ENCODE results near the gene ANKRD39. TPM values are rescaled to one million over a fixed set of nuclear protein-coding genes. Genes with fewer than 3 reads are reported as not detected.

The ANKRD39 gene
- total and polyA plus RNA-seq, 2 of the 8 experiments (the other 6 are each of a cell fraction or from before 2014, with no cell fraction given): 18.5 to 21.3 TPM

GRCh38 chr2:96802721-96803120, 55.1 kb downstream of the ANKRD39 start:
- FAIRE-seq (no peak), DNase-seq (ENCODE audit: low read depth in 1 of 2, low spot score in 2 of 2) (no peak)
- Histone ChIP-seq H4K91ac (replicated peaks; ENCODE audit: insufficient read length, low read length) (no peak overlapping the region), H3K4ac (replicated peaks; ENCODE audit: insufficient read length, low read depth, low read length) (no peak overlapping the region), H3K9ac (replicated peaks in 1 of 4; ENCODE audit: extremely low read depth in 1 of 4, low read depth in 3 of 4, low read length in 3 of 4) (no peak overlapping the region), H3K27ac (ENCODE audit: low read depth, low read length) (no peak overlapping the region), H2AK5ac (ENCODE audit: low read depth, low read length) (no peak overlapping the region), H3K36me3 (ENCODE audit: control insufficient read depth in 2 of 4, insufficient read depth in 4 of 4, low read length in 3 of 4) (peaks cover 0 to 6% (median 5%) of the 10 kb centered on the region in 4 experiments; a peak in 3 of 8 replicates), H3K23ac (ENCODE audit: insufficient read length) (no peak overlapping the region), H2BK15ac (ENCODE audit: low read length) (no peak overlapping the region), H3K4me1 (replicated peaks in 1 of 4; ENCODE audit: control insufficient read depth in 3 of 4, insufficient read depth in 4 of 4, low read length in 3 of 4) (no peaks in the 10 kb centered on the region; a peak in 2 of 7 replicates), H3K4me2 (ENCODE audit: insufficient read depth in 1 of 2, low read depth in 2 of 2, low read length in 2 of 2) (no peak overlapping the region), H3K18ac (ENCODE audit: extremely low read depth, low read length) (no peak overlapping the region), H3K14ac (ENCODE audit: insufficient read length) (no peak overlapping the region), H3K4me3 (ENCODE audit: extremely low read depth in 1 of 4, insufficient read depth in 2 of 4, low read depth in 3 of 4, low read length in 4 of 4) (no peak overlapping the region), H2BK20ac (ENCODE audit: low read length) (no peak overlapping the region), H3K9me3 (ENCODE audit: insufficient read depth in 2 of 2, low read depth in 1 of 2, low read length in 1 of 2) (no peaks in the 10 kb centered on the region), H4K8ac (ENCODE audit: extremely low read depth, insufficient read depth, low read length) (no peak overlapping the region), H4K20me1 (replicated peaks in 1 of 2; ENCODE audit: control insufficient read depth in 1 of 2, insufficient read depth in 2 of 2, low read length in 2 of 2) (peaks cover 0 to 5% of the 10 kb centered on the region in 2 experiments), H2AFZ (ENCODE audit: low read length) (no peak overlapping the region), H3K56ac (replicated peaks; ENCODE audit: insufficient read length, low read depth, low read length) (no peak overlapping the region), H2BK120ac (replicated peaks; ENCODE audit: low read depth, low read length) (no peak overlapping the region), H3K27me3 (replicated peaks in 1 of 4; ENCODE audit: control insufficient read depth in 3 of 4, extremely low read depth in 1 of 4, insufficient read depth in 3 of 4, low read length in 3 of 4) (no peaks in the 10 kb centered on the region), H2BK5ac (ENCODE audit: low read depth, low read length) (no peak overlapping the region), H3K79me1 (ENCODE audit: low read depth, low read length) (no peaks in the 10 kb centered on the region), H3K79me2 (ENCODE audit: control insufficient read depth in 1 of 2, insufficient read depth in 2 of 2, low read length in 2 of 2) (no peaks in the 10 kb centered on the region), H2BK12ac (ENCODE audit: low read depth, low read length) (no peak overlapping the region), H3K23me2 (ENCODE audit: low read depth, low read length) (peaks cover 7% of the 10 kb centered on the region; the same call in 1 of the 2 replicates), H4K5ac (ENCODE audit: insufficient read length, low read depth, low read length) (no peak overlapping the region)
- POLR2A ChIA-PET (ENCODE audit: partially characterized antibody): no interaction called here
- TF ChIP-seq MAX (IDR thresholded peaks at IDR 0.05): no peak
- no peak for TF ChIP-seq JUN (IDR thresholded peaks at IDR 0.05; ENCODE audit: low read depth, low read length)
- no peak for TF ChIP-seq KDM4A (IDR thresholded peaks at IDR 0.05; ENCODE audit: low read depth, low read length, severe bottlenecking)
- TF ChIP-seq BCL11A (IDR thresholded peaks at IDR 0.05; ENCODE audit: low read depth in 2 of 2, low read length in 2 of 2): no peak
- no peak for TF ChIP-seq NANOG (IDR thresholded peaks at IDR 0.05; ENCODE audit: insufficient read depth, low read depth, low read length, poor library complexity, severe bottlenecking)
- TF ChIP-seq SRF (IDR thresholded peaks at IDR 0.05; ENCODE audit: low read depth, low read length): no peak
- TF ChIP-seq TEAD4 (IDR thresholded peaks at IDR 0.05; ENCODE audit: low read depth, low read length): no peak
- no peak for TF ChIP-seq CEBPB (IDR thresholded peaks at IDR 0.05; ENCODE audit: low read depth, low read length)
- no peak for TF ChIP-seq RXRA (IDR thresholded peaks at IDR 0.05; ENCODE audit: insufficient read depth, low read depth, low read length)
- no peak for TF ChIP-seq CTBP2 (IDR thresholded peaks at IDR 0.05; ENCODE audit: borderline replicate concordance, insufficient read depth, insufficient read length, low read length)
- TF ChIP-seq CREB1 (IDR thresholded peaks at IDR 0.05): no peak
- no peak for TF ChIP-seq EP300 (IDR thresholded peaks at IDR 0.05; ENCODE audit: borderline replicate concordance in 1 of 2, low read depth in 2 of 2, low read length in 2 of 2)
- no peak for TF ChIP-seq CBX8 (IDR thresholded peaks at IDR 0.05; ENCODE audit: borderline replicate concordance, low read depth, low read length)
- no peak for TF ChIP-seq ASH2L (IDR thresholded peaks at IDR 0.05; ENCODE audit: low read length)
- 89% methylated on average over 7 of the region's 7 CpGs; no CpG with 5 or more reads in 1 of the 2 experiments for WGBS, 2 experiments (ENCODE audit: extremely low coverage in 1 of 2, insufficient coverage in 1 of 2, insufficient read length in 1 of 2, insufficient replicate concordance in 2 of 2, low coverage in 1 of 2, low lambda C conversion rate in 2 of 2, missing lambda C conversion rate in 1 of 2)
- CTCF ChIA-PET (ENCODE audit: partially characterized antibody): interaction anchor here (0.8 to 1.2 kb wide), 4 partner anchors 34 to 294 kb away, joined by 3 read pairs; no protein-coding TSS in a partner anchor

Measured in H1 (cell line).